H1 (cell line): Measurements from ENCODE around the gene GALNTL6. TPM values are rescaled to one million over a fixed set of nuclear protein-coding genes. Genes with fewer than 3 reads are reported as not detected.

Experiments used
- FOSL1 ChIP-seq: IDR thresholded peaks from 2 replicates; pipeline ENCODE4 v1.6.1; 2011; ENCODE audit warnings: mild to moderate bottlenecking, low read depth, low read length, moderate library complexity; ENCODE audit not compliant: insufficient read depth
- HDAC2 ChIP-seq, 2 experiments: fragments of 300-600 bp in 1 of 2; sonication (generic) in 1 of 2; IDR thresholded peaks; 2 replicates each; pipeline ENCODE4 v1.6.1; 2011 to 2012; ENCODE audit warnings: low read depth in 2 of 2, low read length in 2 of 2, mild to moderate bottlenecking in 2 of 2, moderate library complexity in 2 of 2, borderline replicate concordance in 1 of 2, inconsistent platforms in 1 of 2
- SAP30 ChIP-seq: fragments of 300-600 bp; sonication (generic); IDR thresholded peaks from 2 replicates; pipeline ENCODE4 v1.7.1; 2012; ENCODE audit warnings: low read length, moderate library complexity, mild to moderate bottlenecking, inconsistent platforms; ENCODE audit not compliant: insufficient read depth, insufficient replicate concordance
- ZNF274 ChIP-seq: IDR thresholded peaks from 2 replicates; pipeline ENCODE4 v1.7.0; 2012; ENCODE audit warnings: low read length, borderline replicate concordance; ENCODE audit errors: extremely low read depth
- polyA plus RNA-seq, 7 experiments: library from polyadenylated mRNA; depleted of rRNA in 3 of 7; stranded (reverse) in 5 of 7; unstranded in 2 of 7; fragments of >200 nt in 5 of 7; fragments of 200-250 nt in 2 of 7; gene quantifications; 1 replicate in 5 of 7; 2 replicates in 1 of 7; 4 replicates in 1 of 7; pipeline versions ENCODE4 v1.2.1 to v1.2.3, GENCODE V29; 2011 to 2013; ENCODE audit warnings: missing spikeins in 2 of 7, mixed read lengths in 2 of 7
- total RNA-seq: library from RNA; stranded (reverse); fragmentation: NEBNext Ultra II Directional; extraction: Animal tissue kit (Norgen Biotek cat#: 25700); gene quantifications from 2 replicates; pipeline ENCODE4 v1.2.1, GENCODE V29; 2021
- TF ChIP-seq, protein P1 (sequence below): IDR thresholded peaks from 2 replicates; pipeline ENCODE4 v1.6.1; 2012; ENCODE audit warnings: inconsistent platforms

GALNTL6 gene
- total and polyA plus RNA-seq, 2 of the 8 experiments (the other 6 are each of a cell fraction or from before 2014, with no cell fraction given) = 0.03 to 0.32 TPM

DNA sequence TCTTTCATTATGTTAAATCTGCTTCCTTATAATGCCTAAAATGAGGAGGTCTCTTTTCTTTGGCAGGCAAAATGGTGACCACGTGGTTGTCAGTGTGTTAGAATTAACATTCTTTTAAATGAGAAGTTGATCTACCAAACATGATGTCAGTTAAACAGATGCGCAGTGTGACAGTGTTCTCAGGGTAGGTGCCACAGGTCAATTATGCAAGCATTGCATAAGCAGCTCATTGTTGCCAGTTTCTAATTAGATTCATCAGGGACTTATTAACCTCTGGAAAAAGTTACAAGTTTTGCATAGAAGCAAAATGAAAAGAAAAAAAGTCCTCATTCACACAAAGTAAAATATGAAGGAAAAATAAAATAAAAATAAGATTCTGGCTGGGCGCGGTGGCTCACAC, 1031.4 kb downstream of the GALNTL6 start (continued):
- TF ChIP-seq FOSL1 (no peak), HDAC2 (IDR thresholded peaks at IDR 0.05; ENCODE audit: borderline replicate concordance in 1 of 2, low read depth in 2 of 2, low read length in 2 of 2) (no peak), ZNF274 (no peak), SAP30 (no peak)
- TF ChIP-seq, protein P1, sequence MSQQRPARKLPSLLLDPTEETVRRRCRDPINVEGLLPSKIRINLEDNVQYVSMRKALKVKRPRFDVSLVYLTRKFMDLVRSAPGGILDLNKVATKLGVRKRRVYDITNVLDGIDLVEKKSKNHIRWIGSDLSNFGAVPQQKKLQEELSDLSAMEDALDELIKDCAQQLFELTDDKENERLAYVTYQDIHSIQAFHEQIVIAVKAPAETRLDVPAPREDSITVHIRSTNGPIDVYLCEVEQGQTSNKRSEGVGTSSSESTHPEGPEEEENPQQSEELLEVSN = no peak
